ENCODE measurements around the gene KLLN.
A peak's percentile ranks its signal among the peaks of the same experiment; 100 is the strongest.

KLLN gene

DNA sequence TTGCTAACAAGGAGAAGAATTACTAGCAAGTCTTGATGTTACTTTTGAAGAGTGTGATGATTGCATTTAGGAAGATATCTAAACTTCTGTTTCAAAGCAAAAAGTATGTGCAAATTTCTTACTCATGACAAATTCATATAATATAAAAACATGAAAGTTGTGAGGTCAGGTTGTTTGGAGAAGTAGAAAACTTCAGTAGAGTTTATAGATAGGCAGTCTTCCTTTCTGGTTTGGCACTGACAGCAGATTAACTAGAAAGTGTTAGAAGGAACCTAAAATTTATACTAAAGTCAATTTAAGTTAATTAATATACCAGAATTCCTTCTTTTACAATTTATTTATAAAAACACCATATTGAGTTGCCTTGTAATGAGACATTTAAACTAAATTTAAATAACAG, 17.0 kb upstream of the KLLN start:
- Histone ChIP-seq H3K9ac (no peak overlapping the region), H3K4me3 (IDR thresholded peaks at IDR 0.05; ENCODE audit: insufficient read depth, low read depth, low read length) (no peak overlapping the region), H3K4me1 (ENCODE audit: low read depth, poor library complexity, severe bottlenecking) (peaks cover 63% of the 10 kb centered on the region), H3K4me2 (no peak overlapping the region), H2AFZ (ENCODE audit: low read depth) (no peak overlapping the region), H3K27me3 (ENCODE audit: insufficient read depth, low read depth) (no peaks in the 10 kb centered on the region), H4K20me1 (ENCODE audit: insufficient read depth) (peaks cover 29% of the 10 kb centered on the region), H3K36me3 (ENCODE audit: insufficient read depth) (peaks cover 13% of the 10 kb centered on the region; the same call in 1 of the 2 replicates), H3K27ac (no peak overlapping the region), H3K79me2 (ENCODE audit: insufficient read depth, low read depth) (peaks cover 100% of the 10 kb centered on the region)
- TF ChIP-seq, protein P1, sequence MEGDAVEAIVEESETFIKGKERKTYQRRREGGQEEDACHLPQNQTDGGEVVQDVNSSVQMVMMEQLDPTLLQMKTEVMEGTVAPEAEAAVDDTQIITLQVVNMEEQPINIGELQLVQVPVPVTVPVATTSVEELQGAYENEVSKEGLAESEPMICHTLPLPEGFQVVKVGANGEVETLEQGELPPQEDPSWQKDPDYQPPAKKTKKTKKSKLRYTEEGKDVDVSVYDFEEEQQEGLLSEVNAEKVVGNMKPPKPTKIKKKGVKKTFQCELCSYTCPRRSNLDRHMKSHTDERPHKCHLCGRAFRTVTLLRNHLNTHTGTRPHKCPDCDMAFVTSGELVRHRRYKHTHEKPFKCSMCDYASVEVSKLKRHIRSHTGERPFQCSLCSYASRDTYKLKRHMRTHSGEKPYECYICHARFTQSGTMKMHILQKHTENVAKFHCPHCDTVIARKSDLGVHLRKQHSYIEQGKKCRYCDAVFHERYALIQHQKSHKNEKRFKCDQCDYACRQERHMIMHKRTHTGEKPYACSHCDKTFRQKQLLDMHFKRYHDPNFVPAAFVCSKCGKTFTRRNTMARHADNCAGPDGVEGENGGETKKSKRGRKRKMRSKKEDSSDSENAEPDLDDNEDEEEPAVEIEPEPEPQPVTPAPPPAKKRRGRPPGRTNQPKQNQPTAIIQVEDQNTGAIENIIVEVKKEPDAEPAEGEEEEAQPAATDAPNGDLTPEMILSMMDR (conservative IDR thresholded peaks at IDR 0.05; ENCODE audit: low read depth, low read length) = no peak

DNA sequence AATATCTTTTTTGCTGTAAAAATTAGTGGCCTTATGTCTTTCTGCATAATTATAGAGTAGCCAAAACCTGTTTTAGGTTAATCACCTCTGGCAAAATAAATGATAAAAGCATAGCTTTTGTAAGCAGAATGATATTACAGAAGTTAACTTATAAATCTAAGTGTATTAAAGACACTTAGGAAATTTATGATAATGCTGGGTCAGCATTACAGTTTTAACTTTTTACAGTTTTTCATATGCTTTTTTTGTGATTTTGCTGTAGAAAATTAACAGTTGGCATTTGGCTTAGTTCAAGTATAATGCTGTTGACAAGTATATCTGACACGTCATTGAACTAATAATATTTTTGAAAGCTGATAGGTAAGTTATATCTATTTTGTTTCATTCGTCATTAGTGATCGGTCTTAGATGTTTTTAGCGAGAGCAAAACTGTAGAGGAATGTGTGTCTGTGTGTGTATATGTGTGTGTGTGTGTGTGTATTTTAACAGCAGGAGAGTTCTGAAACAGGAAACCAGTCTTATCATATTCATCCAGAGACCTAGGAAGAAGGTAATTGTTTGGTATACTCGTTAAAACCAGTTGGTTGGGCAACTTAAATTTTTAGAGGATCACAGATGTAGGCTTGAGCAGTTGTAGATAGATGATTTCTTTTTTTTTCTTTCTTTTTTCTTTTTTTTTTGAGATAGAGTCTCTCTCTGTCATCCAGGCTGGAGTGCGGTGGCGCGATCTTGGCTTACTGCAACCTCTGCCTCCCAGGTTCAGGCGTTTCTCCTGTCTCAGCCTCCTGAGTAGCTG, 15.5 kb upstream of the KLLN start:
- Histone ChIP-seq H3K79me2 (ENCODE audit: insufficient read depth, low read depth) (peaks cover 100% of the 10 kb centered on the region), H3K27me3 (ENCODE audit: insufficient read depth, low read depth) (no peaks in the 10 kb centered on the region), H3K4me2 (no peak overlapping the region), H2AFZ (ENCODE audit: low read depth) (no peak overlapping the region), H3K4me3 (IDR thresholded peaks at IDR 0.05; ENCODE audit: insufficient read depth, low read depth, low read length) (no peak overlapping the region), H3K27ac (no peak overlapping the region), H4K20me1 (ENCODE audit: insufficient read depth) (peaks cover 28% of the 10 kb centered on the region), H3K36me3 (ENCODE audit: insufficient read depth) (peaks cover 14% of the 10 kb centered on the region; the same call in 1 of the 2 replicates), H3K4me1 (ENCODE audit: low read depth, poor library complexity, severe bottlenecking) (peaks cover 72% of the 10 kb centered on the region), H3K9ac (no peak overlapping the region)
- TF ChIP-seq, protein P1 (conservative IDR thresholded peaks at IDR 0.05; ENCODE audit: low read depth, low read length) = no peak

DNA sequence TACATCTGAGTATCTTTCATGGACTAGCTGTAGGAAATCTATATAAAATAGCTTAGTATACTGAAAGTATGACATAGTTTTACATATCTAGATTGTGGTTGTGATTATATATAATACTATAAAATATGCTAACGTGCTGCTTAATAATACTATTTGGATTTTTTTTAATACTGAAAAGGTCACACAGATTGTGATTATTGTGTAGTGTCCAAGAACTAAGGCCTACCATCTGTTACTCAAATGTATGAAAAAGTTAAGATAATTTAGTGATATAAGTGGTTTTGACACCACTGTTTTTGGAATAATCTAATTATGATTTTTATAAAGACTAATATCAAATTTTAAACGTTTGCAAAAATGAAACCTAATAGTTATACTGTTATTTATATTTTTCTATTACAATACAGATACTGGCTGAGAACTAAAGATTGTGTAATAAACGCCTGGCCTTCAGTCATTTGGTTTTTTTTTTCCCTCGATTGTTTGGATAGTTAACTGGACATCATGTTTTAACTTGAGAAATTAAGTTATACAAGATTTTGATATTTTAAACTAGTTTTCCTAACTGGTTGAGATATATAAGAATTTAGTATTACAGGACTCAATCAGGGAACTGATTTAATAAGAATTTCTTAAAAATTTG, 12.7 kb upstream of the KLLN start:
- H3K79me2 ChIP-seq (ENCODE audit: insufficient read depth, low read depth) = peaks cover 100% of the 10 kb centered on the region
- TF ChIP-seq, protein P1 (conservative IDR thresholded peaks at IDR 0.05; ENCODE audit: low read depth, low read length) = no peak
- no peak overlapping the region for H3K4me3 ChIP-seq (IDR thresholded peaks at IDR 0.05; ENCODE audit: insufficient read depth, low read depth, low read length)
- peaks cover 37% of the 10 kb centered on the region for H4K20me1 ChIP-seq (ENCODE audit: insufficient read depth)
- no peak overlapping the region for H3K9ac ChIP-seq
- H3K36me3 ChIP-seq (ENCODE audit: insufficient read depth) = peaks cover 20% of the 10 kb centered on the region; the same call in 1 of the 2 replicates
- no peak overlapping the region for H3K27ac ChIP-seq
- no peak overlapping the region for H2AFZ ChIP-seq (ENCODE audit: low read depth)
- 0 out of 2 replicates have a peak overlapping the region, but pooled peaks have one; percentile 100 for H3K4me2 ChIP-seq
- H3K4me1 ChIP-seq (ENCODE audit: low read depth, poor library complexity, severe bottlenecking) = peaks cover 79% of the 10 kb centered on the region
- H3K27me3 ChIP-seq (ENCODE audit: insufficient read depth, low read depth) = no peaks in the 10 kb centered on the region

DNA sequence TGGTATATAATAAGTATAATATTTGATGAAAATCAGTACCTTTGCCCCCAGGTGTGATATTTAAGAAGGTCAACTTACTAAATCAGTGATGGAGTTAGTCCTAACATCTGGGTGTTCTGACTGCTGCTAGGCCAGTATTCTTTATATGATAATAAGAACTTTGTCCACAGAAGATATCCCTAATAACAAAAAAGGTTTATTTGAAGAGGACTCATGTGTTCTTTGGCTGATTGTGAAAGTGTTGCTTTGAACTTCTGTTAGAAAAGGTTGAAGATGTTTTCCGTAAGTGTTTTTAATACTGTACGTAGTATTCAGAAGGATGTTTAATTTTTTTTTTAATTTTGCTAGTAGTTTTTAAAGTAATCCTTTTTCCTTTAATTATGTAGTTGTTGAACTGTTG, 10.3 kb upstream of the KLLN start:
- Histone ChIP-seq H4K20me1 (ENCODE audit: insufficient read depth) (peaks cover 46% of the 10 kb centered on the region), H2AFZ (ENCODE audit: low read depth) (no peak overlapping the region), H3K9ac (peak overlapping the region; percentile 2; the same call in 1 of the 2 replicates), H3K4me2 (peak overlapping the region; percentile 100), H3K27me3 (ENCODE audit: insufficient read depth, low read depth) (no peaks in the 10 kb centered on the region), H3K4me1 (ENCODE audit: low read depth, poor library complexity, severe bottlenecking) (peaks cover 84% of the 10 kb centered on the region), H3K36me3 (ENCODE audit: insufficient read depth) (0 out of 2 replicates have a peak, but pooled peaks cover 20% of the 10 kb centered on the region), H3K4me3 (IDR thresholded peaks at IDR 0.05; ENCODE audit: insufficient read depth, low read depth, low read length) (no peak overlapping the region), H3K79me2 (ENCODE audit: insufficient read depth, low read depth) (peaks cover 100% of the 10 kb centered on the region), H3K27ac (peak overlapping the region; percentile 0; the same call in 1 of the 2 replicates)
- TF ChIP-seq, protein P1 (conservative IDR thresholded peaks at IDR 0.05; ENCODE audit: low read depth, low read length) = no peak

All from KMS-11 (cell line).